ENCODE results near the gene HAUS5.
"Not testable (repeated sequence)": the region's sequence is repeated elsewhere in the genome, so short reads cannot be mapped to it uniquely, and the experiment has no call there.

Gene HAUS5

GRCh38 chr19:35642312-35642711 lies 29.8 kb downstream of the HAUS5 start:
- DNase-seq (ENCODE audit: low read depth in 2 of 3, low spot score in 2 of 3) = no peak

- no peak for DNase-seq (ENCODE audit: low read depth in 2 of 3, low spot score in 2 of 3)
Observed at GRCh38 chr19:35642798-35643254, 30.3 kb downstream of the HAUS5 start.

GRCh38 chr19:35643255-35644205 lies 31.0 kb downstream of the HAUS5 start:
- peak; percentile 62 to 87 (median 70) for DNase-seq (ENCODE audit: low read depth in 2 of 3, low spot score in 2 of 3)

GRCh38 chr19:35644206-35644986 lies 31.9 kb downstream of the HAUS5 start:
- peak; percentile 79 to 89 (median 88) for DNase-seq (ENCODE audit: low read depth in 2 of 3, low spot score in 2 of 3)

- DNase-seq (ENCODE audit: low read depth in 2 of 3, low spot score in 2 of 3) = peak; percentile 49 to 85 (median 51)
Observed at GRCh38 chr19:35644987-35645679, 32.6 kb downstream of the HAUS5 start.

GRCh38 chr19:35645680-35646511 lies 33.4 kb downstream of the HAUS5 start:
- DNase-seq (ENCODE audit: low read depth in 2 of 3, low spot score in 2 of 3) = no peak

- DNase-seq (ENCODE audit: low read depth in 2 of 3, low spot score in 2 of 3) = peak; percentile 66 to 75 (median 72)
Observed at GRCh38 chr19:35648017-35648961, 35.8 kb downstream of the HAUS5 start, which contains the start of gene COX6B1. Gene COX6B1, plus strand, starts transcription at chr19:35648323. Its CDS starts 2,921 bp downstream, at chr19:35651244.

- DNase-seq (ENCODE audit: low read depth in 2 of 3, low spot score in 2 of 3) = no peak
Observed at GRCh38 chr19:35650581-35650980, 38.0 kb downstream of the HAUS5 start.

GRCh38 chr19:35654828-35655227 lies 42.3 kb downstream of the HAUS5 start:
- DNase-seq (ENCODE audit: low read depth in 2 of 3, low spot score in 2 of 3) = not testable (repeated sequence)

GRCh38 chr19:35655600-35655999 lies 43.1 kb downstream of the HAUS5 start:
- no peak for DNase-seq (ENCODE audit: low read depth in 2 of 3, low spot score in 2 of 3)

GRCh38 chr19:35656700-35657099 lies 44.2 kb downstream of the HAUS5 start:
- DNase-seq (ENCODE audit: low read depth in 2 of 3, low spot score in 2 of 3) = no peak

GRCh38 chr19:35657904-35658700 lies 45.6 kb downstream of the HAUS5 start:
- no peak for DNase-seq (ENCODE audit: low read depth in 2 of 3, low spot score in 2 of 3)

GRCh38 chr19:35661995-35662340 lies 49.4 kb downstream of the HAUS5 start:
- no peak for DNase-seq (ENCODE audit: low read depth in 2 of 3, low spot score in 2 of 3)

GRCh38 chr19:35663981-35664380 lies 51.4 kb downstream of the HAUS5 start:
- DNase-seq (ENCODE audit: low read depth in 2 of 3, low spot score in 2 of 3) = no peak

GRCh38 chr19:35665157-35665556 lies 52.6 kb downstream of the HAUS5 start:
- DNase-seq (ENCODE audit: low read depth in 2 of 3, low spot score in 2 of 3) = no peak

GRCh38 chr19:35665604-35666003 lies 53.1 kb downstream of the HAUS5 start:
- DNase-seq (ENCODE audit: low read depth in 2 of 3, low spot score in 2 of 3) = no peak

GRCh38 chr19:35666251-35666913 lies 53.8 kb downstream of the HAUS5 start, which contains the start of gene UPK1A:
Gene UPK1A, plus strand, starts transcription at chr19:35666517. Its CDS starts 296 bp downstream, at chr19:35666813.
- no peak for DNase-seq (ENCODE audit: low read depth in 2 of 3, low spot score in 2 of 3)

GRCh38 chr19:35669566-35669965 lies 57.0 kb downstream of the HAUS5 start:
- no peak for DNase-seq (ENCODE audit: low read depth in 2 of 3, low spot score in 2 of 3)
